ENCODE data around the gene CORO2B. TPM values are rescaled to one million over a fixed set of nuclear protein-coding genes. Genes with fewer than 3 reads are reported as not detected.

The CORO2B gene
- total and polyA plus RNA-seq, 2 experiments from 2014 or later = 1.6 to 4.6 TPM

GRCh38 chr15:68696414-68697363 is 117.9 kb downstream of the CORO2B start:
- no peak overlapping the region for H3K4me3 ChIP-seq
- ATAC-seq = no peak
- peaks cover 4% of the 10 kb centered on the region; the same call in 1 of the 3 replicates for H3K36me3 Mint-ChIP-seq (ENCODE audit: low read depth)
- no peak for DNase-seq (ENCODE audit: low spot score)
- H3K27me3 ChIP-seq (ENCODE audit: insufficient read depth) = no peaks in the 10 kb centered on the region
- peaks cover 3% of the 10 kb centered on the region; the same call in 2 of the 3 replicates for H3K9me3 Mint-ChIP-seq
- H3K4me2 ChIP-seq = no peak overlapping the region
- peaks cover 17% of the 10 kb centered on the region for H3K27me3 Mint-ChIP-seq (ENCODE audit: insufficient read depth, low read depth, poor library complexity)
- H3K27ac ChIP-seq (ENCODE audit: low read depth) = no peak overlapping the region
- peaks cover 31% of the 10 kb centered on the region for H3K4me1 Mint-ChIP-seq
- no peak overlapping the region for H3K27ac Mint-ChIP-seq
- 0 out of 2 replicates have a peak, but pooled peaks cover 5% of the 10 kb centered on the region for H3F3A ChIP-seq (replicated peaks; ENCODE audit: low read depth)
- H3K9me2 ChIP-seq (ENCODE audit: insufficient read depth) = no peaks in the 10 kb centered on the region
- TF ChIP-seq CREB1 (CRISPR knock-in tag; IDR thresholded peaks at IDR 0.05; ENCODE audit: low read depth) (no peak), ZNF331 (CRISPR knock-in tag; IDR thresholded peaks at IDR 0.05; ENCODE audit: low read depth) (no peak), REST (IDR thresholded peaks at IDR 0.05; ENCODE audit: unreplicated experiment) (no peak), EZH2 (IDR thresholded peaks at IDR 0.05; ENCODE audit: low read depth, unreplicated experiment) (no peak), EZH2phosphoT487 (IDR thresholded peaks at IDR 0.05; ENCODE audit: unreplicated experiment) (no peak), POLR2AphosphoS5 (IDR thresholded peaks at IDR 0.05; ENCODE audit: low read depth) (no peak), STAT1 (IDR thresholded peaks at IDR 0.05; ENCODE audit: unreplicated experiment) (no peak), ZNF114 (CRISPR knock-in tag; IDR thresholded peaks at IDR 0.05) (no peak), NANOG (IDR thresholded peaks at IDR 0.05; ENCODE audit: borderline replicate concordance) (no peak), JUNB (IDR thresholded peaks at IDR 0.05; ENCODE audit: unreplicated experiment) (no peak), ZNF462 (CRISPR knock-in tag; IDR thresholded peaks at IDR 0.05) (no peak)
- TF ChIP-seq, protein P1, sequence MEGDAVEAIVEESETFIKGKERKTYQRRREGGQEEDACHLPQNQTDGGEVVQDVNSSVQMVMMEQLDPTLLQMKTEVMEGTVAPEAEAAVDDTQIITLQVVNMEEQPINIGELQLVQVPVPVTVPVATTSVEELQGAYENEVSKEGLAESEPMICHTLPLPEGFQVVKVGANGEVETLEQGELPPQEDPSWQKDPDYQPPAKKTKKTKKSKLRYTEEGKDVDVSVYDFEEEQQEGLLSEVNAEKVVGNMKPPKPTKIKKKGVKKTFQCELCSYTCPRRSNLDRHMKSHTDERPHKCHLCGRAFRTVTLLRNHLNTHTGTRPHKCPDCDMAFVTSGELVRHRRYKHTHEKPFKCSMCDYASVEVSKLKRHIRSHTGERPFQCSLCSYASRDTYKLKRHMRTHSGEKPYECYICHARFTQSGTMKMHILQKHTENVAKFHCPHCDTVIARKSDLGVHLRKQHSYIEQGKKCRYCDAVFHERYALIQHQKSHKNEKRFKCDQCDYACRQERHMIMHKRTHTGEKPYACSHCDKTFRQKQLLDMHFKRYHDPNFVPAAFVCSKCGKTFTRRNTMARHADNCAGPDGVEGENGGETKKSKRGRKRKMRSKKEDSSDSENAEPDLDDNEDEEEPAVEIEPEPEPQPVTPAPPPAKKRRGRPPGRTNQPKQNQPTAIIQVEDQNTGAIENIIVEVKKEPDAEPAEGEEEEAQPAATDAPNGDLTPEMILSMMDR (conservative IDR thresholded peaks at IDR 0.05; ENCODE audit: low read depth in 2 of 2) = no peak
- TF ChIP-seq, protein P2, sequence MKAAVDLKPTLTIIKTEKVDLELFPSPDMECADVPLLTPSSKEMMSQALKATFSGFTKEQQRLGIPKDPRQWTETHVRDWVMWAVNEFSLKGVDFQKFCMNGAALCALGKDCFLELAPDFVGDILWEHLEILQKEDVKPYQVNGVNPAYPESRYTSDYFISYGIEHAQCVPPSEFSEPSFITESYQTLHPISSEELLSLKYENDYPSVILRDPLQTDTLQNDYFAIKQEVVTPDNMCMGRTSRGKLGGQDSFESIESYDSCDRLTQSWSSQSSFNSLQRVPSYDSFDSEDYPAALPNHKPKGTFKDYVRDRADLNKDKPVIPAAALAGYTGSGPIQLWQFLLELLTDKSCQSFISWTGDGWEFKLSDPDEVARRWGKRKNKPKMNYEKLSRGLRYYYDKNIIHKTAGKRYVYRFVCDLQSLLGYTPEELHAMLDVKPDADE (IDR thresholded peaks at IDR 0.05) = no peak
- H3K4me1 ChIP-seq (ENCODE audit: insufficient read depth) = peaks cover 16% of the 10 kb centered on the region; the same call in 1 of the 2 replicates
- H3K4me3 Mint-ChIP-seq = no peak overlapping the region
- no peaks in the 10 kb centered on the region for H4K20me1 ChIP-seq (replicated peaks; ENCODE audit: insufficient read depth)
- no peaks in the 10 kb centered on the region for H3K36me3 ChIP-seq (ENCODE audit: insufficient read depth)
- no peak overlapping the region for H2AFZ ChIP-seq
- no peaks in the 10 kb centered on the region for H3K79me2 ChIP-seq (replicated peaks; ENCODE audit: insufficient read depth)

All from GM23338 (cell line).